IPS-NIHi7 (cell line): ENCODE measurements around the gene AHCYL2.
"Not testable (repeated sequence)": the region's sequence is repeated elsewhere in the genome, so short reads cannot be mapped to it uniquely, and the experiment has no call there.

Experiments
- DNase-seq: peaks from one replicate; pipeline ENCODE4 v3.0.0; 2012; ENCODE audit warnings: mixed read lengths; ENCODE audit errors: extremely low spot score

AHCYL2 gene

DNA sequence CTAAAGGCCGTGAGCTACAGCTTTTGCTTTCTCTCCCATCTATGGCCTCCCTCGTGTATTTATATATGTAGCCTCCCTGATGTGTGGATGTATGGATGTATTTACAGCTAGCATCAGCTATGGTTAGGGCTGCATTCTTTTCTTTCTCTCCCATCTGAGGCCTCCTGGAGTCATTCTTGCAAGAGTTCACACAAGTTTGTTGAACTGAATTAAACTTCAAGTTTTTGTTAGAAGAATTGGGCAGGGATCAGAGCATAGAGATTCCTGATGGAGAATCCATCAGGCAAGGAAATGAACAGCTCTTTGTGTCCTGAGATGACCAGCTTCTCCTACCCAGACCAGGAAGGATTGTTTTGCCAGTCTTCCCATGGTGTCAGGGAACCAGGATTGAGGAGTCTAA, 60.3 kb downstream of the AHCYL2 start:
- no peak for DNase-seq

DNA sequence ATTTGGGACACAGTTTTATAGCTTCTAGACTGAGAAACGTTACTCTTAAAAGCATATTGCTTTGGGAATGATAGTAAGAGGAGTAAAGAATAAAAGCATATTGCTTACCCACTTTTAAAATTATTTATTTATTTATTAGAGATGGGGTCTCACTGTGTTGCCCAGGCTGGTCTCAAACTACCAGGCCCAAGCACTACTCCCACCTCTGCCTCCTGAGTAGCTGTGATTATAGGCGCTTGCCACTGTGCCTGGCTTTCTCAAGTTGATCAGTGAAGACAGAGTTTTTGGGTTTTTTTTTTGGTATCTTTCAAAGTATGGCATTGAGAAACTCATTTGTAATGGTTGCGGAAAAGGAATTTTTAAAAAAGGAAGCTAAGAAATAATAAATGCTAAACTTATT, 68.0 kb downstream of the AHCYL2 start:
- no peak for DNase-seq

DNA sequence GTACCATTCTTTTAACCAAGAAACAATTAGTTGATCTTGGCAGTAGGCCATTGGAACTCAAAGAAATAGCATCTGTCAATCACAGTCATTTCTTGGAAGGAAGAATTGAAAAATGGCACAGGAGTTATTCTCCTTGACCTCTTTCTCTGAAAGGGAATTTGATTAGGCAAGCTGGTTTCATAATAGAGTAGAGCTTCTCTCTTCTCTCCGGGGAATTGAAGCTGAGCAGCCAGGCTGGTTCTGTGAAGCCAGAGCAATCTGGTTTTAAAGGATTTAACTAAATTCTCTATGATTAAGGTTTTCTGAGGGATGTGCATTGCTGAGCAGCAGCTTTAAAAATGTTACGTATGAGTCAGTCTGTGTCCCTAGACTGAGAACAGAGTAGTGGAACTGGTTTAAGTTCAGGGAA, 70.2 kb downstream of the AHCYL2 start:
- no peak for DNase-seq

DNA sequence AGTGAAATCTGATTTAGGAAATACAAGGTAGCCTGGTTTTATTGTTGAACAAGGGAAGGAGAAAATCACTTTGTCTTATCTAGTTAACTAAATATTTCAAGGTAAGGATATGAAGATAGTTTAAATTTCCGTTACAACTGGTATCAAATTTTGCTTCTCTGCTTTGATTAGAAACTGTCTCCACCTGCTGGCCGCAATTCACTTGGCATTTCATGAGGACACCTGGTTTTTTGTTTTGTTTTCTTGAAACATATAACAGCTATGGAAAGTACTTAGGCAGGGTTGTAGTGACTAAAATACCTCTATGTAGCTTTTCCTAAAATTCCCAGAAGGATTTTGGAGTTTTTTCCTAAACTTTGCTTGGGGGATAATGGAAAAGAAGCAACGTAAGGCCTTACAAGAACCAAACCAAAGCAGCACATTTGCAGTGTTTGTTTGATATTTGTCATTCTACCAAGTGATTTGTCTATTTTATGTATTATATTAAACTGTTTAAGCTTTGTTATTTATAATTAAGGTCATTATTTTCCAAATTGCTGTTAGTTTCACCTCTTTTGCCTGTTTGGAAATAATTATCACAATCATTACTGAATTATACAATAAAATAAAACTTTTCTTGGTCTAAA, 73.6 kb downstream of the AHCYL2 start:
- peak; percentile 50 for DNase-seq

DNA sequence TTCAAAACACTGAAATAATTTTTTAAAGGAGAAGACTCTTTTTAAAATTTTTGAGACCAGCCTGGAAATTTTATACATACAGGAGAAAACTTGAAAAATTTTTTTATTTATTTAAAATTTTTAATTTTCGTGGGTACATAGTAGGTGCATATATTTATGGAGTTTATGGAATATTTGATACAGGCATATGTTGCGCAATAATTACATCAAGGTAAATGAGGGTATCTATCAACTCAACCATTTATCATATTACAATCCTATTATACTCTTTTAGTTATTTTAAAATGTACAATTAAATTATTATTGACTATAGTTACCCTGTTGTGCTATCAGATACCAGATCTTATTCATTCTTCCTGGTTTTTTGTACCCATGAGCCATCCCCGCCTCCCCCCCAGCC, 75.1 kb downstream of the AHCYL2 start:
- DNase-seq: no peak

DNA sequence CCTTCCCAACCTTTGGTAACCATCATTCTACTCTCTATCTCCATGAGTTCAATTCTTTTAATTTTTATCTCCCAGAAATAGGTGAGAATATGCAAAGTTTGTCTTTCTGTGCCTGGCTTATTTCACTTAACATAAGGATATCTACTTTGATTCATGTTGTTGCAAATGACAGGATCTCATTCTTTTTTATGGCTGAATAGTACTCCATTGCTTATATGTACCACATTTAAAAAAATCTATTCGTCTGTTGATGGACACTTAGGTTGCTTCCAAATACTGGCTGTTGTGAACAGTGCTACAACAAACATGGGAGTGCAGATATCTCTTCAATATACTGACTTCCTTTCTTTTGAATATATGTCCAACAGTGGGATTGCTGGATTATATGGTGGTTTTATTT, 75.5 kb downstream of the AHCYL2 start:
- not testable (repeated sequence) for DNase-seq

DNA sequence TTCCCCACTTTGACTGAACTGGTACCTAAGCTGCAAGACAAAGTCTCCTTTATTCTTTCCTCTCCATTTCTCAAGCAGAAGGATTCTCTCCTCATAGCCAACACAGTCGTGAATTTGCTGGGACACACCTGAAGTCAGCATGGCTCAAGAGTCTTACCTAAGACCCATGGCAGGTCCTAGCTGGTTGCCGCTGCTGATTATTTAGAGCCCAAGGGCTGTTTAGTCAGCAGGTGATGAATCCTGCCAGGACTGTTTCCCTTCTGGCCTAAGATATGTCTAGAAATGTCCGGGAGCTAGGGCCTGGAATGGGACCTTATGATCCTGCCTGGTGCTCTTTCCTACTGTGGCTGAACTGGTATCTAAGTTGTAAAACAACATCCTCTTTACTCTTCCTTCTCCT, 82.8 kb downstream of the AHCYL2 start:
- no peak for DNase-seq

DNA sequence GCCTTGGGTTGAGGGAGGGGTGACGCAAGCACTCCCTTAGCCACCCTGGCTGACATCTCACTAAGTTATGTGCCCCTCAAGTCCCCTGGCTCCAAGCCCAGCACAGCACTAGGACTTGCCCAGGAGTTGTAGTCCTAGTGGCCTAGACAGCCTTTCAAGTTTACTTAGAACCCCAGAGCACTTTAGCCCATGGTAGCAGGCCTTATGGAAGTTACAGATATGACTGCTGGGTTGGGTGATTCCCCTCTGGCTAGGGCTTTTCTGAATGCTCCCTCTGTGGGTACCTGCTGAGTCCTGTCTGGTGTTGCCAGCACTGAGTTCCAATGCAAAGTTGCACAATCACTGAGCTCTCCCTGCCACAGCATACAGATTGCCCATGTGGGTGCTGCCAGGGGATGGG, 83.2 kb downstream of the AHCYL2 start:
- DNase-seq: no peak

DNA sequence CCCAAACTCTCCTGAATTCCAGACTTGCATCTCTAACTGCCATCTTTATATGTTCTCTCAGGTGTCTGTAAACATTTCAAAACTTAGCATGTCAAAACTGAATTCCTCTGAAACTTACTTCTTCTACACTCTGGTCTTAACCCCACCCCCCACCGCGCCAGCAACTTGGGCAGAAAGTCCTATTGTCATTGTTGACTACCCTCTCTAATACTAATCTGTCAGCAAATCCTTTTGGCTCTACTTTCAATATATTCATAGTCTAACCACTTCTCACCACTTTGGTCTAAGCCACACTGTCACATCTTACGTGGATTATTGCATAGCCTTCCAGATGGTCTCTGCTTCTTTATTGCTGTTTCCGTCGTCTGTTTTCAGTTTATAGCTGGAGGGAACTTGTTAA, 86.6 kb downstream of the AHCYL2 start:
- no peak for DNase-seq

DNA sequence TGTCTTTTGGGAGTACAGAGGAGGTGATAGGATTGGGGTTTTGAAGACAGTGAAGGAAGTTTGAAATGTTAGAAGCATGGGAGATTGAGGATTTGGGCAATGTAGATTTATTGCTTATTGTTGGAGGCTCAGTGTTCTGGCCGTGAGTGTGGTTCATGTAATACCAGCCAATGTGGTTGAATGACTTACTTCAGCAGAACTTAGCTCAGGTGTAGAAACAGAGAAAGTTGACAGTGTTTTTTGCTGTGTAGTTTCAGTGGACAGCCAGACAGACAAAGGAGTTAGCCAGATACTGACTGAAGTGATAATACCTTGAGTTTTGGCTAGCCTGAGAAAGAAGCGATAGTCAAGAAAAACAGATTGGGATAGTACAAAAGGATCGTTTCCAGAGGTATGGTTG, 88.5 kb downstream of the AHCYL2 start:
- DNase-seq: no peak

DNA sequence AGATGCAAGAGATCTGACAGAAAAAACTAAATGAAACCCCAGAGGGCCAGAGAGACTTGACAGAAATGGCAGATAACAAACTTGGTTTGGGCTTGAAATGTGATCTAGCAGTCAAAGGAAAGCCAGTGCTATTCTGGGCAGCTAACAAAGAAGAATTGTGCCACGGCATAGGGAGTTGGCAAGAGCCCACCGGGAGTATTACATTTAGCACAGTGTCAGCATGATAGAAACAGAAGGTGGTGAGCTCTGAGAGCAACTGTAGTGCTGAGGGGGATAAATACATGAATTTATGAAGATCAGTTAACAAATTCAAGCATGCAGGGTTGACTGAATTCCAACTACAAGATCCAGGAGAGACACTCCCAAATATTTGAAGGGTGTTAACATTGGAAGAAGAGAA, 91.1 kb downstream of the AHCYL2 start:
- DNase-seq: no peak

DNA sequence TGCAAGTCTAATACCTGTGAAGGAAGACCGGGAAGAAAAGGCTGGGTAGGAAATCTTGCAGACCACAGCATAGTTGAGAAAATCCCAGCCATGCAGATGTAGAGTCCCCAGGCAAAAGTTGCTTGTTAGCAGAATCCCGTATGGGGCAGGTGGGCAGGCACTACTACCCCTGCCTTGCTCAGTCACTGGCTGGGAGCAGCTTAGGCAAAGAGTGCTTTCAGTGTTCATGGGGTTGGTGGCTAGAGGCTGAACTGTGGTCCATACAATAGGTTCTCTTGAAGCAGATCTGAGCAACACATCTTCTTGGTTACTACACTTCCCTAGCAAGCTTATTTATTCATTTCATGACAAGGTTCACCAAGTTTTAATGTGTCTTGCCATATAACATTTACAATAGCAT, 92.6 kb downstream of the AHCYL2 start:
- DNase-seq: no peak

DNA sequence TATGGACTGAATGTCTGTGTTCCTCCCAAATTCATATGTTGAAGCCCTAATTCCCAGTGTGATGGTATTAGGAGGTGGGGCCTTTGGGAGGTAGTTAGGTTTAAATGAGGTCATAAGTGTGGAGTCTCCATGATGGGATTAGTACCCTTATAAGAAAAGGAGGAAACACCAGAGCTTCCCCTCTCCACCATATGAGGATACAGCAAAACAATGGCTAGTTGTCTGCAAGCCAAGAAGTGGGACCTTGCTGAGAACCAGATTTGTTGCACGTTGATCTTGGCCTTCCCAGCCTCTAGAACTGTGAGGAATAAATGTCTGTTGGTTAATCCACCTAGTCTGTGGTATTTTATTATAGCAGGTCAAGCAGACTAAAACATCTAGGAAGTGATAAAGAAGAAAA, 102.2 kb downstream of the AHCYL2 start:
- no peak for DNase-seq

DNA sequence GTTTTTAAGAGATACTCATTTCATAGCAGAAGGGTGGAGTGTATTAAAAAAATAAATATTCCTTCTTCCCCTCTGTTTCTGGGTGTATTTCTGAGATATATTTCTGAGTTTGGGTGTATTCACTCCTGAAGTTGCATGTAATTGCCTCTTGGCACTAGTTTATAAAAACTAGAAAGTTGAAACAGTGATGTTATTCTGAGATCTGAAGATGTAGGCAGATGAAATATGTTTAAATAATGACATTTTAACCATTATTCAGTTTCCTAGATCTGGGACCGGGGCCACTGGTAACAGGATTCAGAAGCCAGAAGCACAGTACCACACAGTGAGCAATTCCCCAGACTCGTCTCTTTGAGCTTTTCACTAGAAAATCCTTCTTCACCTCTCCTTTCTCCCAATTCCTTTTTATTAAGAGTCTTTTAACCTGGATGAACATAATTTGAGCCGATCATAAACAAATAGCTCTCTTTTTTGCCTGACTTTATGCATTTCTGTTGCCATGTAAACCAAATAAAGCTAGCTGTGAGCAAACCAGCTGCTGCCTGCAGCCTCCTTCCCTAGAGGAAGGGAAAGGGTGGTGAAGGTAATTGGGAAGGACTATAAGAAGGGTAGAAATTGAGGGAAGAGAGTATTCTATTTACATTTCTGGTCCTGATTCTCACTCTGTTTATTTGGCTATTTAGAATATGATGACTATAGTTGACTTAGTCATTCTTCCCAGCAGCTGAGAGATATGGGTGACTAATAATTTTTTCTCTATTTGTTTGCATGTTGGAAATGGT, 107.6 kb downstream of the AHCYL2 start:
- no peak for DNase-seq

DNA sequence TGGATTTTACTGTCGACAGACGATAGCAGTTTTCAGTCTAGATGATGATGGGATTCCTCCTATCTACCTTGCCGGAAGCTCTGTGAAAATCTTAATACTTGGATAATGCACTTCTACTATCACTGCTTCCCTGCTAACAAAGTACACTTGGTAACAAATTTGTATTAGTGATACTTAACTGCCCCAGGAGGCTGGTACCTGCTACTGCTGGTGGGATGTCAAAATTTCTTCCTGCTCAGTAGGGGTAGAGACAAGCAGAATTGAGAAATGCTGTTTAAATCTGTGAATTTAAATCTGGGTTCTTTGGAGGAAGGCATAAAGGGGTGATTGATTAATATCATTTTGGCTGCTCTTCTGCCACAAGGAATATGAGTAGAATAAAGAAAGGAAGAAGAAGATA, 109.6 kb downstream of the AHCYL2 start:
- no peak for DNase-seq

DNA sequence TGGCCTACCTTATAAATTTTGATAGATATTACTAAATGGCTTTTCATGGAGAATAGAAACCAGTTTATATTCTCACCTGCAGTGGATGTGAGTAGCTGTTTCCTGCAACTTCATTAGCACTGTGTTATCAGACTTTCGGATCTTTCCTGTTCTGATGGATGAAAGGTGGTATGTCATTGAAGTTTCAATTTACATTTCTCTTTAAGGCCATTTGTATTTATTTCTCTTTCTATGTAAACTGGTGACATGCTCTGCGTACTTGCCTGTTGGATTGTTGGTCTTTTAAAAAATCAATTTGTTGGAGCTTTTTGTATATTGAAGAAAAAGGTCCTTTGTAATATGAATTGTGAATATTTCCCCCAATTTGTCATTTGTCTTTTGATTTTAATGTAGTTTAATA, 113.6 kb downstream of the AHCYL2 start:
- no peak for DNase-seq

DNA sequence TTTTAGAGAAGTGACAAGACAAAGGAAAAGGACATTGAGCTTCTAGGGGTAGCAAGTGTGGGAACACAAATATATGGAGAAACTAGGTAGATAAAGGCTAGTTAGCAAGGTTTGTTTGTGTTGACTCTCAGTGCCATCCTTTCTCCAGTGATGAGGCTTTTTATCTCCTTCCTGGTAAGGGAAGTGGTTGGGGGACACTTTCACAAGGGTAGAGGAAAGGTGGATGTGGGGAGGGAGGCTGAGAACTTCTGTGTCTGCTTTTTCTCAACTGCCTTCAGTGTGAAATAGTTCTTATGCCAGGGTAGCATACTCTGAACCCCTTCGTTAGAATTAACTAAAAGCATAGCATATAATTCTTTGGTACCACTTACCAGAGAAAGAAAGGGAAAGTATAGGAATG, 116.4 kb downstream of the AHCYL2 start:
- no peak for DNase-seq

DNA sequence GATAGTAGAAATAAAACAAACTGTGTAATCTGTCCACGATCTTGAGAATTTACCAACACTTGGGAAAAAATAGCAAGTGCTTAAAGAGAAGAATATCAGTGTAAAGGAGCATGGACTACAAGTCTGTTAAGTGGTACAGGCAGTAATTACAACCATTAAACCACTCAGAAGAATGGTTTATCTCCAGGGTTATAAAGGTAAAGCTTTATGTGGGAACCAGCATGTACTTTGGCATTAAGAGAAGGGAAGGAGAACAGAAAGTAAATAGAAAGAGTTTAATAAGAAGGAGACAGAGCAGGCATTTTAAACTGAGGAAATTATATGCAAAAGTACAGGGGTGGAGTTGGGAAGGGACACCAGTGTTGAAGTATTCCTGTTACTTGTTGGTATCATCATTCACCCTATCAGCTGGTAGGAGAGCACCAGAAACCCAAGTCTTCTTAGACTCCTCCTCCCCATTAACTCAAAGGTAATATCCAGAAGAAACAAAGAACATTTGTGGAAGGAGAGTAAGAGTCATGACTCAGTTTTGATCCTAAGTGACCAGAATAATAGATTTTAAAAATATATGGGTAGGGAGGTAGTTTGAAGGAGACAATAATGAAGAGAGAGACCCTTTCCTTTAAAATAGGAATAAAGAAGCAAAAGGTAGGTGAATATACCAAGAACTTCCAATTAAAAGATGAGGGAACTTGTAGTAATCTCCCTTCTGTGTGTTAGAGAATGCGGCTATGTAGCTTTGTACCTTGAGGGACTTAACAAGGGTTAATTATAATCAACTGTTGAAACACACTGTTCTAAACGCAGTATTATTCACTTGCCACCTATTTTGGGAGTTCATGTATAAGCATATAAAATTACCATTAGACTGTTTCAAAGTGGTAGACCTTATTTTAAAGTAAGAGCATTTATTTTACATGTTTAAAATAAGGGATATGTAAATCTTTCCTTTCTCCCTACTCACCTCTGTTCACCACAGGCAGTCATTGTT, 117.3 kb downstream of the AHCYL2 start:
- DNase-seq: no peak

DNA sequence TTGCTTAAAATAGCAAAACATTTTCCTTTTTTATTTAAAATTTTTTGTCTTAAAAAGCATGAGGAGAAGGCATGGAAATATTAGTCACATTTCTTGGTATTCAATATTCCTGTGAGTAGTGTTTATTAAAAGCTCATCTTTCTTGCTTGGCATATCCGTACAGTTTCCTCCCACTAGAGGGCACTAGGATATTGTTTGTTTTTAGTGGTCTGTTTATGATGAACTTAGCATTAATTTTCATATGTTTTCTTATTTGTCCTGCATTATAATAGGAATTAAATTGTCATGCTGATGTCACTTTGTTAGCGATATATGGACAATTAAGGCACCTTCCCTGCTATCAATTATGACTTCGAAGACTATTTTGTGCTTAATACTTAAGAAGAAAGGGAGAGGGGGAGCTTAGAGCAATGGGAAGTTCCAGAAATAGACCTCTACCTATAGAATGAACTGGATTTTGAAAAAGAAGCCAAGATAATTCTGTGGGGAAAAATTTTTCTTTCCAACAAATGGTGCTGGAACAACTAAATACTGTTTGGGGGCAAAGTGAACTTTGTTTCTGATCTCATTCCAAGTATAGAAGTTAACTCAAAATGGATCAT, 118.4 kb downstream of the AHCYL2 start:
- DNase-seq: peak; percentile 14

DNA sequence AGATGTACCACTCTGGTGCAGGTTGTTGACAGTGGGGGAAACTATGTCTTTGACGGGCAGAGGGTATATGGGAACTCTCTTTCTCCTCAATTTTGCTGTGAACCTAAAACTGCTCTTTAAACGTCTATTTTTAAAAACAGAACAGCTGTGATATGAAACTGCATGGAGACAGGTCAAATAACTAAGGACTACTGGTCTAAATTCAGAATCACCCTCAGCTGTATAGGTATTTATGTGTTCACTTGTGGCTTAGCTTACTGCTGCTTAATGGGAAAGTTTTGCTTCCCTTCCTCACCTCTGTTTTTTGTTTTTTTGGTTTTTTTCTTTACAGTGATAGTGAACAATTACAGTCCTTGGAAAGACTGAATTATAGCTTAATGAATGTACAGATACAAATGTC, 122.5 kb downstream of the AHCYL2 start:
- DNase-seq: no peak

DNA sequence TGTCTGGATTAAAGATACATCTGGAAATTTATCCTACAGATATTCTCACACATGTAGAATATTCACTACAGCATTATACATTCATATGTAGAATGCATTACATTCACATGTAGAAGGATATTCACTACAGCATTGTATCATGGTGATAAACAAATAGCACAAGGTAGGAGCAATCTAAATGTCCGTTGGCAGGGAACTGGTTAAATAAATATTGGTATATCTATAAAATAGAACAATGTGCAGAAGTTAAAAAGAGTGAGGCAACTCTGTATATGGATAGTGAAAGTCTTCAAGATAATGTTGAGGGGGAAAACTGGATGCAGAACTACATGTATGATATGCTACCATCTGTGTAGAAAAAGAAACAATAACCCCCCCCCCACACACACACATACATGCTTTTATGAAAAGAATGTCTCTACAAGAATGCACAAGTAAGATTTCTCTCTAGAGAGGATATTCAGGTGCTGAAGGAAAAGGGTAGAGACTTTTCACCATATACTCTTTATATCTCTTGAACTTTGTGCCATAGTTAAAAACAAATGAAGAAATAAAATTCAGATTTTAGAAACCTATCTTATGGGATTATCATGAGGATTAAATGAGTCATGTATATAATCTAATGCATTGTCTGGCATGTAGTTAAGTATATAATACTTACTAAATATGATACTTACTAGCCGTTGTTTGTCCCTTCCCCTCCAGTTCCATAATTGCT, 123.4 kb downstream of the AHCYL2 start:
- no peak for DNase-seq
